Activated CD8-positive, alpha-beta memory T cell treated with anti-CD3 and anti-CD28 coated beads, Interleukin-2, amount 10 ng/mL, durations not matched to agents 7 days and 5 days (primary cell): ENCODE measurements around the gene ING1. TPM values are rescaled to one million over a fixed set of nuclear protein-coding genes. Genes with fewer than 3 reads are reported as not detected.
A peak's percentile ranks its signal among the peaks of the same experiment; 100 is the strongest.
"Not testable (repeated sequence)": the region's sequence is repeated elsewhere in the genome, so short reads cannot be mapped to it uniquely, and the experiment has no call there.

Source experiments
- ATAC-seq: fragments of 150-1000 bp; cut with Tn5 transposase; one replicate; pipeline ENCODE4 v1.10.0; 2021; ENCODE audit warnings: moderate library complexity
- CTCF ChIA-PET: fragments of 350-600 bp; sonication (Branson Sonifier 250); formaldehyde crosslinking; loops from one replicate; lab custom pipeline; 2021; ENCODE audit warnings: antibody characterized with exemption; lab: Charles Lee
- DNase-seq: peaks from one replicate; pipeline ENCODE4 v3.0.0-alpha.2; 2020
- H3K27ac Mint-ChIP-seq: one replicate; pipeline ENCODE4 v1.8.0; 2021; ENCODE audit warnings: mild to moderate bottlenecking, mixed read lengths
- H3K27me3 Mint-ChIP-seq: one replicate; pipeline ENCODE4 v1.8.0; 2021; ENCODE audit warnings: mixed read lengths
- H3K36me3 Mint-ChIP-seq: one replicate; pipeline ENCODE4 v1.8.0; 2021; ENCODE audit warnings: mild to moderate bottlenecking, mixed read lengths
- H3K4me1 Mint-ChIP-seq: one replicate; pipeline ENCODE4 v1.8.0; 2021; ENCODE audit warnings: mixed read lengths
- H3K4me3 Mint-ChIP-seq: one replicate; pipeline ENCODE4 v1.8.0; 2021; ENCODE audit warnings: mild to moderate bottlenecking, moderate library complexity, mixed read lengths
- H3K9me3 Mint-ChIP-seq: one replicate; pipeline ENCODE4 v1.8.0; 2022; ENCODE audit warnings: low read depth, mixed read lengths
- total RNA-seq, 2 experiments: library from RNA; stranded (reverse); gene quantifications; one replicate each; pipeline ENCODE4 v1.2.3, GENCODE V29; 2021

ING1 gene
- total RNA-seq, 2 experiments from 2014 or later = 15.3 to 21.6 TPM

- CTCF ChIA-PET = no interaction called here
- ATAC-seq = no peak
- Mint-ChIP-seq H3K9me3 (no peaks in the 10 kb centered on the region), H3K4me1 (peaks cover 54% of the 10 kb centered on the region), H3K36me3 (peaks cover 45% of the 10 kb centered on the region), H3K4me3 (no peak overlapping the region), H3K27me3 (no peaks in the 10 kb centered on the region), H3K27ac (peak overlapping the region; percentile 28)
- peak; percentile 29 for DNase-seq
Observed at GRCh38 chr13:110699148-110700145, 14.1 kb upstream of the ING1 start.

GRCh38 chr13:110700186-110700585 lies 13.3 kb upstream of the ING1 start:
- Mint-ChIP-seq H3K36me3 (peaks cover 42% of the 10 kb centered on the region), H3K4me3 (no peak overlapping the region), H3K9me3 (no peaks in the 10 kb centered on the region), H3K27ac (no peak overlapping the region), H3K4me1 (peaks cover 59% of the 10 kb centered on the region), H3K27me3 (no peaks in the 10 kb centered on the region)
- CTCF ChIA-PET = no interaction called here
- ATAC-seq = no peak
- no peak for DNase-seq

GRCh38 chr13:110700641-110701040 lies 12.9 kb upstream of the ING1 start:
- Mint-ChIP-seq H3K27ac (no peak overlapping the region), H3K4me3 (no peak overlapping the region), H3K4me1 (peaks cover 61% of the 10 kb centered on the region), H3K27me3 (no peaks in the 10 kb centered on the region), H3K9me3 (no peaks in the 10 kb centered on the region), H3K36me3 (peaks cover 40% of the 10 kb centered on the region)
- no peak for ATAC-seq
- CTCF ChIA-PET = no interaction called here
- no peak for DNase-seq

- H3K4me1 Mint-ChIP-seq = peaks cover 61% of the 10 kb centered on the region
- CTCF ChIA-PET = not testable (repeated sequence)
Observed at GRCh38 chr13:110701061-110701460, 12.4 kb upstream of the ING1 start.

GRCh38 chr13:110702089-110702488 lies 11.4 kb upstream of the ING1 start:
- peaks cover 63% of the 10 kb centered on the region for H3K4me1 Mint-ChIP-seq
- H3K27me3 Mint-ChIP-seq = no peaks in the 10 kb centered on the region
- no peaks in the 10 kb centered on the region for H3K9me3 Mint-ChIP-seq
- no peak overlapping the region for H3K4me3 Mint-ChIP-seq
- no peak overlapping the region for H3K27ac Mint-ChIP-seq
- no peak for ATAC-seq
- DNase-seq = no peak
- H3K36me3 Mint-ChIP-seq = peaks cover 34% of the 10 kb centered on the region
- CTCF ChIA-PET = interaction anchor here (0.9 to 1.8 kb wide), 3 partner anchors 19 to 109 kb away, joined by 3 to 5 read pairs (median 4); no protein-coding TSS in a partner anchor

More at GRCh38 chr13:110701061-110701460, 12.4 kb upstream of the ING1 start:
- H3K27me3 Mint-ChIP-seq, DNase-seq, H3K4me3 Mint-ChIP-seq, H3K27ac Mint-ChIP-seq, ATAC-seq, H3K9me3 Mint-ChIP-seq: not testable (repeated sequence)
- peaks cover 39% of the 10 kb centered on the region for H3K36me3 Mint-ChIP-seq

- DNase-seq (no peak), ATAC-seq (no peak)
- Mint-ChIP-seq H3K27me3 (no peaks in the 10 kb centered on the region), H3K27ac (no peak overlapping the region), H3K4me1 (peaks cover 60% of the 10 kb centered on the region), H3K36me3 (peaks cover 31% of the 10 kb centered on the region), H3K4me3 (no peak overlapping the region), H3K9me3 (no peaks in the 10 kb centered on the region)
- CTCF ChIA-PET = interaction anchor here (0.9 to 1.8 kb wide), 3 partner anchors 20 to 109 kb away, joined by 3 to 5 read pairs (median 4); no protein-coding TSS in a partner anchor
Observed at GRCh38 chr13:110702591-110703526, 10.6 kb upstream of the ING1 start.

- Mint-ChIP-seq H3K27me3 (no peaks in the 10 kb centered on the region), H3K4me1 (peaks cover 40% of the 10 kb centered on the region), H3K9me3 (no peaks in the 10 kb centered on the region), H3K27ac (peak overlapping the region; percentile 91), H3K36me3 (peaks cover 13% of the 10 kb centered on the region), H3K4me3 (peak overlapping the region; percentile 92)
- CTCF ChIA-PET = interaction anchor here (1.3 to 1.6 kb wide), 2 partner anchors 22 to 90 kb away, joined by 4 to 5 read pairs; partner anchors contain the start of gene NAXD
- DNase-seq (no peak), ATAC-seq (no peak)
Observed at GRCh38 chr13:110705356-110705825, 8.1 kb upstream of the ING1 start.

GRCh38 chr13:110705826-110706569 lies 7.5 kb upstream of the ING1 start, which contains the start of gene CARS2:
Gene CARS2, minus strand, starts transcription at chr13:110706116. Its CDS starts 23 bp downstream, at chr13:110706093.
- H3K4me1 Mint-ChIP-seq = peaks cover 39% of the 10 kb centered on the region
- ATAC-seq = peak; percentile 94
- CTCF ChIA-PET = interaction anchor here (1.3 to 1.6 kb wide), 2 partner anchors 22 to 90 kb away, joined by 4 to 5 read pairs; partner anchors contain the start of gene NAXD
- peak within 1 kb of the TSS; percentile 91 for H3K27ac Mint-ChIP-seq
- no peaks in the 10 kb centered on the region for H3K9me3 Mint-ChIP-seq
- peak; percentile 96 for DNase-seq
- no peaks in the 10 kb centered on the region for H3K27me3 Mint-ChIP-seq
- peak within 1 kb of the TSS; percentile 92 for H3K4me3 Mint-ChIP-seq
- peaks cover 9% of the 10 kb centered on the region for H3K36me3 Mint-ChIP-seq

- ATAC-seq = peak; percentile 0
- Mint-ChIP-seq H3K4me1 (peaks cover 43% of the 10 kb centered on the region), H3K27me3 (no peaks in the 10 kb centered on the region), H3K36me3 (peaks cover 5% of the 10 kb centered on the region), H3K27ac (peak overlapping the region; percentile 67), H3K4me3 (peak overlapping the region; percentile 92), H3K9me3 (no peaks in the 10 kb centered on the region)
- no peak for DNase-seq
- CTCF ChIA-PET = interaction anchor here (1.3 to 1.6 kb wide), 2 partner anchors 23 to 91 kb away, joined by 4 to 5 read pairs; partner anchors contain the start of gene NAXD
Observed at GRCh38 chr13:110706570-110707372, 6.7 kb upstream of the ING1 start.

GRCh38 chr13:110712081-110712848 lies 1.2 kb upstream of the ING1 start:
- H3K9me3 Mint-ChIP-seq = no peaks in the 10 kb centered on the region
- H3K27me3 Mint-ChIP-seq = no peaks in the 10 kb centered on the region
- H3K4me3 Mint-ChIP-seq = peak overlapping the region; percentile 90
- ATAC-seq = peak; percentile 15
- CTCF ChIA-PET = interaction anchor here (0.7 to 1.8 kb wide), 6 partner anchors 29 to 202 kb away, joined by 3 to 10 read pairs (median 4); partner anchors contain the start of genes ANKRD10 and NAXD
- H3K4me1 Mint-ChIP-seq = peaks cover 20% of the 10 kb centered on the region
- H3K36me3 Mint-ChIP-seq = no peaks in the 10 kb centered on the region
- H3K27ac Mint-ChIP-seq = peak overlapping the region; percentile 98
- peak; percentile 89 for DNase-seq
